Adrenal gland (tissue), 12 donors: ENCODE data around the gene TRAF3. TPM values are rescaled to one million over a fixed set of nuclear protein-coding genes. Genes with fewer than 3 reads are reported as not detected.

Experiments
- DNase-seq, 7 donors: peaks; one replicate each; pipeline ENCODE4 v3.0.0-alpha.2; 2019 to 2020
- H3K27ac ChIP-seq, 5 donors: fragments of 200-600 bp; sonication (generic) in 4 of 5; 1 replicate in 3 of 5; 2 replicates in 2 of 5; pipeline versions ENCODE4 v1.5.1 to v1.8.0; 2016 to 2020; ENCODE audit warnings: mild to moderate bottlenecking in 1 of 5
- H3K27me3 ChIP-seq: fragments of 200-600 bp; 2 replicates; pipeline ENCODE4 v1.8.0; 2021
- H3K36me3 ChIP-seq, 2 donors: fragments of 200-600 bp; replicated peaks in 1 of 2; 1 replicate in 1 of 2; 2 replicates in 1 of 2; pipeline versions ENCODE4 v1.5.1 to v1.8.0; 2018 to 2022
- H3K4me1 ChIP-seq, 2 donors: fragments of 200-600 bp; replicated peaks in 1 of 2; 1 replicate in 1 of 2; 2 replicates in 1 of 2; pipeline versions ENCODE4 v1.5.1 to v1.8.0; 2018 to 2021
- H3K4me3 ChIP-seq, 4 donors: fragments of 200-600 bp; sonication (generic) in 3 of 4; one replicate each; pipeline ENCODE4 v1.5.1; 2016 to 2018
- H3K9me3 ChIP-seq, 3 donors: fragments of 200-600 bp; sonication (generic) in 1 of 3; replicated peaks in 1 of 3; 1 replicate in 2 of 3; 2 replicates in 1 of 3; pipeline versions ENCODE4 v1.5.1 to v1.8.0; 2016 to 2021
- POLR2A ChIP-seq, 2 donors: fragments of 450-650 bp; IDR thresholded peaks; one replicate each; pipeline ENCODE4 v1.6.1; 2017; ENCODE audit warnings: antibody characterized with exemption in 2 of 2, mild to moderate bottlenecking in 2 of 2, moderate library complexity in 1 of 2
- WGBS, 4 donors: extraction: QIAGEN DNeasy Blood & Tissue Kit in 2 of 4; methylation state at CpG; one replicate each; pipeline versions ENCODE4 v1.1.5 to v1.1.7; 2013 to 2017; 5-methylcytosine and 5-hydroxymethylcytosine counted together
- intact Hi-C, 2 donors: fragments of 100-400 bp; cut with DNase I; formaldehyde crosslinking; loops; one replicate each; pipeline versions ENCODE4 v1.14.1 to v1.15.0; 2022 to 2023
- polyA plus RNA-seq, 3 donors: library from polyadenylated mRNA; stranded (reverse); fragments of 200-250 nt in 2 of 3; fragments of 350-450 nt in 1 of 3; fragmentation: Illumina TruSeq in 1 of 3; extraction: RNeasy Lipid Tissue Mini Kit (QIAGEN cat#74804) in 1 of 3; gene quantifications; one replicate each; pipeline ENCODE4 v1.2.3, GENCODE V29; 2013 to 2014
- total RNA-seq, 9 donors: library from RNA; depleted of rRNA in 4 of 9; stranded (reverse); fragments of >200 nt in 4 of 9; fragments of 120-200 nt in 1 of 9; fragmentation: NEBNext Ultra II Directional in 1 of 9; extraction: Animal tissue kit (Norgen Biotek cat#: 25700) in 1 of 9; gene quantifications; one replicate each; pipeline versions ENCODE4 v1.1.0 to v1.2.4, GENCODE V29; 2013 to 2023
- TF ChIP-seq, protein P1 (sequence below), 6 experiments: fragments of 450-650 bp in 4 of 6; fragments of 200-600 bp in 2 of 6; sonication (generic) in 1 of 6; IDR thresholded peaks; 1 replicate in 5 of 6; 2 replicates in 1 of 6; pipeline versions ENCODE4 v1.5.1 to v1.8.0; 2016 to 2021; ENCODE audit warnings: antibody characterized with exemption in 6 of 6, mild to moderate bottlenecking in 2 of 6, moderate library complexity in 1 of 6
- donor health status: healthy with polysubstance abuse.
- donor health status: Bipolar disorder and iron deficiency.
- donor health status: DM: yes; HTN: yes; CAD: no.
- donor health status: DM: no; HTN: no; CAD: no.
- donor health status: DM: no; HTN: no; CAD: no.
- donor health status: DM: yes; HTN: yes; CAD: no.

TRAF3 gene
- total and polyA plus RNA-seq, 12 donors, result 3.7 to 14.5 (median 9.8) TPM

DNA sequence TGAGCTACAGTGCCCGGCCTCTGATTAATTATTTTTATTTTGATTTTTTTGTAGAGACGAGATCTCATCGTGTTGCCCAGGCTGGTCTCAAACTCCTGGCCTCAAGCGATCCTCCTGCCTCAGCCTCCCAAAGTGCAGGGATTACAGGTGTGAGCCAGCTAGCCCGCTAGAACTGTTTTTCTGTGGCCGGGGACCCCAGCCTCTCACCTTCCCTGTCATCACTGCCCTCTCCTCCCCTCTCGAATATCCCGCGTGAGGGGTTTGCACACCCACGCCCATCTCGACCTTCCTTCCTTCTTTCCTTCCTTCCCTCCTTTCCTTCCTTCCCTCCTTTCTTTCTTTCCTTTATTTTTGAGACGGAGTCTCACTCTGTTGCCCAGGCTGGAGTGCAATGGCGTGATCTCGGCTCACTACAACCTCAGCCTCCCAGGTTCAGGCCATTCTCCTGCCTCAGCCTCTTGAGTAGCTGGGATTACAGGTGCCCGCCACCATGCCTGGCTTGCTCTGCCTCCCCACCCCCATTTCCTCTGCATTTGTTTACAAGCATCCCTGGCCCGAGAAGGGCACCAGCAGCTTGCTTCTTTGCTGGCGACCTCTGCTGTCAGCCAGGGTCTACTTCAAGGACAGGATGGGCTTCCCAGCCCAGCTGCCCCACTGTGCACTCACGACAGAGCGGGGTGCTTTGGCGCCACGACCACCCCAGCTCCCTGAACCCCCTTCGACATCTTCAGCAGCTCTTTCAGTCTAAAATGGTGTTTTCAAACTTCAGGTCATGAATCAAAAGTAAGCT lies 4.3 kb upstream of the TRAF3 start:
- TF ChIP-seq, protein P1, sequence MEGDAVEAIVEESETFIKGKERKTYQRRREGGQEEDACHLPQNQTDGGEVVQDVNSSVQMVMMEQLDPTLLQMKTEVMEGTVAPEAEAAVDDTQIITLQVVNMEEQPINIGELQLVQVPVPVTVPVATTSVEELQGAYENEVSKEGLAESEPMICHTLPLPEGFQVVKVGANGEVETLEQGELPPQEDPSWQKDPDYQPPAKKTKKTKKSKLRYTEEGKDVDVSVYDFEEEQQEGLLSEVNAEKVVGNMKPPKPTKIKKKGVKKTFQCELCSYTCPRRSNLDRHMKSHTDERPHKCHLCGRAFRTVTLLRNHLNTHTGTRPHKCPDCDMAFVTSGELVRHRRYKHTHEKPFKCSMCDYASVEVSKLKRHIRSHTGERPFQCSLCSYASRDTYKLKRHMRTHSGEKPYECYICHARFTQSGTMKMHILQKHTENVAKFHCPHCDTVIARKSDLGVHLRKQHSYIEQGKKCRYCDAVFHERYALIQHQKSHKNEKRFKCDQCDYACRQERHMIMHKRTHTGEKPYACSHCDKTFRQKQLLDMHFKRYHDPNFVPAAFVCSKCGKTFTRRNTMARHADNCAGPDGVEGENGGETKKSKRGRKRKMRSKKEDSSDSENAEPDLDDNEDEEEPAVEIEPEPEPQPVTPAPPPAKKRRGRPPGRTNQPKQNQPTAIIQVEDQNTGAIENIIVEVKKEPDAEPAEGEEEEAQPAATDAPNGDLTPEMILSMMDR (IDR thresholded peaks at IDR 0.05), result no peak
- H3K9me3 ChIP-seq, result no peaks in the 10 kb centered on the region
- peaks cover 0 to 3% of the 10 kb centered on the region in 2 donors for H3K4me1 ChIP-seq
- H3K27me3 ChIP-seq, result no peaks in the 10 kb centered on the region
- H3K27ac ChIP-seq, result no peak overlapping the region
- no peaks in the 10 kb centered on the region for H3K36me3 ChIP-seq
- intact Hi-C loops, result loop anchor here in 1 of 2 donors (5.0 kb wide), 1 partner anchor 144 kb away; no protein-coding TSS in a partner anchor
- WGBS, 4 donors, result 76 to 78% (median 77%) methylated on average over 19 to 22 of the region's 22 CpGs
- no peak overlapping the region for H3K4me3 ChIP-seq
- DNase-seq, result no peak

- peak; percentile 53 to 84 (median 70) for DNase-seq
- Histone ChIP-seq H3K9me3 (no peaks in the 10 kb centered on the region), H3K27ac (no peak overlapping the region), H3K4me1 (peaks cover 0 to 16% of the 10 kb centered on the region in 2 donors), H3K4me3 (no peak overlapping the region), H3K27me3 (no peaks in the 10 kb centered on the region), H3K36me3 (no peaks in the 10 kb centered on the region)
- no peak for TF ChIP-seq POLR2A (IDR thresholded peaks at IDR 0.05)
- TF ChIP-seq, protein P1 (IDR thresholded peaks at IDR 0.05), result peak; percentile 59 to 79 (median 72)
- intact Hi-C loops, result loop anchor here (5.0 kb wide), 1 partner anchor 143 kb away; no protein-coding TSS in a partner anchor
- 34 to 44% (median 40%) methylated on average over 10 of the region's 10 CpGs for WGBS, 4 donors
Observed at GRCh38 chr14:102774391-102775153, 2.7 kb upstream of the TRAF3 start.

DNA sequence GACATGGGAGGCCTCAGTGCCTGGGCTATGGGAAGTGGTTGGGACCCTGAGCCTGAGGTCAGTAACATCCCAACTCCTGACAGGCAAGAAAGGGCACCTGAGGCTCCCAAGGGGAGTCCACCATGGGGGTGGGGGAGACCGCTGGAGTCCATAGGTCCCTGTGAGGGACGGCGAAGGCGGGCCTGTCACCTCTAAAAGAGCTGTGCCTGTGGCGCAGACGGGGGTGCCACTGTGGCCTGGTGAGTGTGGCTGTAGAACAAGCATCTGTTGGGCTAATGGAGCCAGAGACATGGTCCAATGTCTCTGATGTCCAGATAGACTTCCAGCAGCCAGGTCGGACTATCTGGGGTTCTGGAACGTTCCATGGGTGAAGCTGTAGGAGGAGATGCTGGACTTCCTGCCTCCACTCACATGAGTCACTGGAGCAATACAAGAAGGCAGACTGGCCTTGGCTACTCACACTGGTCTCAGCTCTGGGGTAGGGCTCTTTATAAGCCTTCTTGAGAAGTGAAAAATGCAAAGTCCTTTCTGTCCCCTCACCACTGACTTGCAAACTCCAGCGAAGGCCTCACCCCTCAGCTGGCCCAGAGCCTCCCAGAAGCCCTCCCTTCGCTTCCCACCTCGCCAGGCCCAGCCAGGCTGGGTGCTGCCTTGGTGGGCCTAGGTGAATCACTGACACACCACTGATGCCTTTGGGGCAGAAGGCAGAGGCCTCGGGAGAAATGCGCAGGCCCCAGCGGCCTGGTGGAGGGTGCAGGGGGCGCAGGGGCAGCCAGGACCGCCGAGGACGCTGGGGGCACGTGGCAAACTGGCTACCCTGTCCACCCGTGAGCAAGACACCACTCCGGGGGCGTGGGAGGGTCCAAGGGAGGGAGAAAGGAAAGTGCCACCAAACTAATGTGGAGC lies 1.1 kb upstream of the TRAF3 start:
- H3K36me3 ChIP-seq, result no peaks in the 10 kb centered on the region
- no peaks in the 10 kb centered on the region for H3K27me3 ChIP-seq
- H3K27ac ChIP-seq, result peak overlapping the region in 4 of 5 donors; percentile 22 to 90 (median 64)
- no peaks in the 10 kb centered on the region for H3K9me3 ChIP-seq
- peak; percentile 36 to 65 (median 47) for DNase-seq
- intact Hi-C loops, result loop anchor here in 1 of 2 donors (5.0 kb wide), 1 partner anchor 141 kb away; no protein-coding TSS in a partner anchor
- TF ChIP-seq, protein P1 (IDR thresholded peaks at IDR 0.05), result no peak
- TF ChIP-seq POLR2A (IDR thresholded peaks at IDR 0.05), result no peak
- peak overlapping the region in 1 of 4 donors; percentile 32 for H3K4me3 ChIP-seq
- H3K4me1 ChIP-seq, result peaks cover 0 to 23% of the 10 kb centered on the region in 2 donors
- 78 to 91% (median 83%) methylated on average over 21 to 22 of the region's 22 CpGs for WGBS, 4 donors
